IMR-90 (cell line): Measurements from ENCODE around the gene TP73. TPM values are rescaled to one million over a fixed set of nuclear protein-coding genes. Genes with fewer than 3 reads are reported as not detected.

ENCODE experiments used
- ATAC-seq: fragments of 200-7000 bp; cut with Tn5 transposase; 2 replicates; pipeline ENCODE4 v1.9.1; 2020; ENCODE audit warnings: low read depth, mild to moderate bottlenecking, moderate library complexity
- BruUV-seq: library from RNA; stranded (reverse); fragments of 400-500 nt; replicated peaks from 2 replicates; lab custom pipeline; 2021; lab: Mats Ljungman, UMichigan
- CTCF ChIA-PET: fragments of 300-600 bp; formaldehyde crosslinking; extraction: SDS; loops from one replicate; lab custom pipeline; 2021; ENCODE audit warnings: antibody characterized with exemption; lab: Yijun Ruan, JAX
- POLR2A ChIA-PET: fragments of 300-600 bp; sonication (Branson Sonifier 250); formaldehyde crosslinking; loops from one replicate; lab custom pipeline; 2022; ENCODE audit warnings: antibody characterized with exemption; ENCODE audit not compliant: unreplicated experiment; lab: Charles Lee
- DNase-seq: peaks from one replicate; pipeline ENCODE4 v3.0.0; 2013
- H2AFZ ChIP-seq: replicated peaks from 2 replicates; pipeline ENCODE3; 2013; ENCODE audit warnings: low read length, mild to moderate bottlenecking; ENCODE audit not compliant: poor library complexity
- H2AK5ac ChIP-seq: 2 replicates; pipeline ENCODE4 v1.6.1; 2013; ENCODE audit warnings: low read depth, low read length, inconsistent platforms
- H2AK9ac ChIP-seq: replicated peaks from 2 replicates; pipeline ENCODE3; 2013; ENCODE audit warnings: mild to moderate bottlenecking, low read depth, low read length, moderate library complexity; ENCODE audit not compliant: poor library complexity
- H2BK120ac ChIP-seq: 2 replicates; pipeline ENCODE4 v1.6.1; 2013; ENCODE audit warnings: low read depth, low read length, inconsistent platforms
- H2BK15ac ChIP-seq: 3 replicates; pipeline ENCODE4 v1.6.1; 2013; ENCODE audit warnings: low read depth, low read length, inconsistent platforms
- H2BK20ac ChIP-seq: 2 replicates; pipeline ENCODE4 v1.6.1; 2013; ENCODE audit warnings: low read depth, mild to moderate bottlenecking, inconsistent platforms, low read length, moderate library complexity
- H2BK5ac ChIP-seq: 2 replicates; pipeline ENCODE4 v1.6.1; 2013; ENCODE audit warnings: mild to moderate bottlenecking, low read depth, low read length, inconsistent platforms; ENCODE audit not compliant: poor library complexity, severe bottlenecking
- H3K14ac ChIP-seq: replicated peaks from 2 replicates; pipeline ENCODE4 v1.6.1; 2013; ENCODE audit warnings: low read depth, low read length, inconsistent platforms
- H3K18ac ChIP-seq: 2 replicates; pipeline ENCODE4 v1.6.1; 2013; ENCODE audit warnings: low read depth, low read length, control low read depth
- H3K23ac ChIP-seq: 2 replicates; pipeline ENCODE4 v1.6.1; 2013; ENCODE audit warnings: low read depth, low read length, inconsistent platforms
- H3K27ac ChIP-seq: 2 replicates; pipeline ENCODE4 v1.5.1; 2013; ENCODE audit warnings: mild to moderate bottlenecking, control low read depth, low read length; ENCODE audit not compliant: insufficient read depth
- H3K27me3 ChIP-seq: 2 replicates; pipeline ENCODE4 v1.6.1; 2013; ENCODE audit warnings: low read length; ENCODE audit not compliant: control insufficient read depth, insufficient read depth
- H3K36me3 ChIP-seq: 2 replicates; pipeline ENCODE4 v1.6.1; 2013; ENCODE audit warnings: low read length, mixed read lengths; ENCODE audit not compliant: control insufficient read depth, insufficient read depth
- H3K4ac ChIP-seq: 2 replicates; pipeline ENCODE4 v1.6.1; 2013; ENCODE audit warnings: low read depth, low read length, inconsistent platforms
- H3K4me1 ChIP-seq: 2 replicates; pipeline ENCODE4 v1.6.1; 2013; ENCODE audit warnings: low read length, mixed read lengths; ENCODE audit not compliant: control insufficient read depth, insufficient read depth
- H3K4me2 ChIP-seq: 2 replicates; pipeline ENCODE4 v1.6.1; 2013; ENCODE audit warnings: low read depth, mild to moderate bottlenecking, control low read depth, low read length, moderate library complexity
- H3K4me3 ChIP-seq: 2 replicates; pipeline ENCODE4 v1.5.1; 2013; ENCODE audit warnings: low read depth, mild to moderate bottlenecking, control low read depth, low read length, moderate library complexity; ENCODE audit not compliant: insufficient read depth
- H3K56ac ChIP-seq: 2 replicates; pipeline ENCODE4 v1.6.1; 2013; ENCODE audit warnings: low read length, inconsistent platforms; ENCODE audit not compliant: insufficient read depth; ENCODE audit errors: extremely low read depth
- H3K79me1 ChIP-seq, 2 experiments: 2 replicates each; pipeline ENCODE4 v1.6.1; 2013; ENCODE audit warnings: low read length in 2 of 2, inconsistent platforms in 1 of 2, low read depth in 1 of 2
- H3K9ac ChIP-seq: 2 replicates; pipeline ENCODE4 v1.6.1; 2013; ENCODE audit warnings: low read depth, low read length, control low read depth
- H3K9me1 ChIP-seq: 2 replicates; pipeline ENCODE4 v1.6.1; 2013; ENCODE audit warnings: low read length, inconsistent platforms; ENCODE audit not compliant: insufficient read depth
- H3K9me3 ChIP-seq: 2 replicates; pipeline ENCODE4 v1.6.1; 2013; ENCODE audit warnings: low read length; ENCODE audit not compliant: control insufficient read depth, insufficient read depth
- H4K20me1 ChIP-seq: 2 replicates; pipeline ENCODE4 v1.6.1; 2013; ENCODE audit warnings: low read length, inconsistent platforms; ENCODE audit not compliant: insufficient read depth
- H4K5ac ChIP-seq: 2 replicates; pipeline ENCODE4 v1.6.1; 2013; ENCODE audit warnings: mild to moderate bottlenecking, low read depth, low read length, control low read depth
- H4K8ac ChIP-seq, 2 experiments: 2 replicates each; pipeline ENCODE4 v1.6.1; 2013; ENCODE audit warnings: low read depth in 2 of 2, low read length in 2 of 2, control low read depth in 1 of 2, inconsistent platforms in 1 of 2
- H4K91ac ChIP-seq: 2 replicates; pipeline ENCODE4 v1.6.1; 2013; ENCODE audit warnings: low read depth, low read length, inconsistent platforms; ENCODE audit not compliant: insufficient read depth
- MXI1 ChIP-seq: IDR thresholded peaks from 2 replicates; pipeline ENCODE4 v1.6.1; 2012; ENCODE audit warnings: low read depth, mild to moderate bottlenecking, low read length, moderate library complexity, borderline replicate concordance
- WGBS, 2 experiments: methylation state at CpG; one replicate each; pipeline versions ENCODE4 v1.1.5 to v1.1.7; 2013; ENCODE audit warnings: missing lambda C conversion rate in 2 of 2; ENCODE audit not compliant: insufficient read length in 1 of 2; ENCODE audit errors: extremely low coverage in 2 of 2; 5-methylcytosine and 5-hydroxymethylcytosine counted together
- dilution Hi-C: fragments of 300-500 bp; cut with HindIII; formaldehyde crosslinking; loops from one replicate; pipeline ENCODE4 v1.14.3; 2018; ENCODE audit warnings: low sequenced_read_pairs; ENCODE audit not compliant: unreplicated experiment
- in situ Hi-C: fragments of 300-500 bp; cut with MboI; formaldehyde crosslinking; loops from 3 replicates; pipeline ENCODE4 v1.14.3; 2019; ENCODE audit warnings: low sequenced_read_pairs, inconsistent platforms, mixed read lengths
- intact Hi-C: fragments of 100-400 bp; cut with micrococcal nuclease; formaldehyde crosslinking; loops from 2 replicates; pipeline ENCODE4 v1.10.0; 2022
- polyA plus RNA-seq, 3 experiments: library from polyadenylated mRNA; depleted of rRNA; stranded (reverse); fragments of >200 nt; gene quantifications; 2 replicates each; pipeline ENCODE4 v1.2.3, GENCODE V29; 2012; ENCODE audit warnings: low replicate concordance in 1 of 3
- total RNA-seq: library from RNA; depleted of rRNA; stranded (reverse); fragments of >200 nt; gene quantifications from 2 replicates; pipeline ENCODE4 v1.2.3, GENCODE V29; 2012

The TP73 gene
- total and polyA plus RNA-seq, 2 of the 4 experiments (the other 2 are of a cell fraction), result not detected

- H3K27ac ChIP-seq, result no peak overlapping the region
- no peak for ATAC-seq
- WGBS, 2 experiments, result 68% methylated on average over 12 of the region's 20 CpGs; no CpG with 5 or more reads in 1 of the 2 experiments
- H3K79me1 ChIP-seq, result no peaks in the 10 kb centered on the region
- no peak overlapping the region for H3K23ac ChIP-seq
- no peak overlapping the region for H3K4me3 ChIP-seq
- no peak overlapping the region for H2AK5ac ChIP-seq
- no peak overlapping the region for H4K8ac ChIP-seq
- no peak for DNase-seq
- intact Hi-C loops (loop anchor here (5.0 to 10.0 kb wide), 3 partner anchors 157 to 270 kb away; partner anchors contain the start of gene ARHGEF16), in situ Hi-C loops (no loop called here), dilution Hi-C loops (no loop called here)
- no peaks in the 10 kb centered on the region for H3K4me1 ChIP-seq
- no peak overlapping the region for H4K91ac ChIP-seq
- no peak overlapping the region for H3K14ac ChIP-seq
- no peak overlapping the region for H3K4ac ChIP-seq
- H2AFZ ChIP-seq, result no peak overlapping the region
- ChIA-PET CTCF (no interaction called here), POLR2A (no interaction called here)
- BruUV-seq, result no TSS peak
- no peak overlapping the region for H3K4me2 ChIP-seq
- no peak overlapping the region for H2BK5ac ChIP-seq
- no peak overlapping the region for H3K56ac ChIP-seq
- no peaks in the 10 kb centered on the region for H4K20me1 ChIP-seq
- no peaks in the 10 kb centered on the region for H3K9me3 ChIP-seq
- H2AK9ac ChIP-seq, result no peak overlapping the region
- TF ChIP-seq MXI1, result no peak
- H3K18ac ChIP-seq, result no peak overlapping the region
- no peak overlapping the region for H4K5ac ChIP-seq
- no peak overlapping the region for H3K9ac ChIP-seq
- H3K27me3 ChIP-seq, result peaks cover 7% of the 10 kb centered on the region
- H3K36me3 ChIP-seq, result no peaks in the 10 kb centered on the region
- H2BK15ac ChIP-seq, result no peak overlapping the region
- H3K9me1 ChIP-seq, result no peaks in the 10 kb centered on the region
- no peak overlapping the region for H2BK120ac ChIP-seq
- no peak overlapping the region for H2BK20ac ChIP-seq
These were observed 69.7 kb downstream of the TP73 start for GRCh38 chr1:3721955-3722465.
